ENCODE measurements around the gene DNER.

GRCh38 chr2:229344151-229344551, 370.2 kb downstream of the DNER start:
- TF ChIP-seq CTCF (IDR thresholded peaks at IDR 0.05) (no peak), POLR2AphosphoS5 (IDR thresholded peaks at IDR 0.05) (no peak)

Data from breast epithelium (tissue), 3 donors.